ENCODE results near the gene CCDC85C. TPM values are rescaled to one million over a fixed set of nuclear protein-coding genes. Genes with fewer than 3 reads are reported as not detected.

CCDC85C gene
- total and polyA plus RNA-seq, 2 of the 8 experiments (the other 6 are each of a cell fraction or from before 2014, with no cell fraction given), result 16.8 to 35.8 TPM

DNA sequence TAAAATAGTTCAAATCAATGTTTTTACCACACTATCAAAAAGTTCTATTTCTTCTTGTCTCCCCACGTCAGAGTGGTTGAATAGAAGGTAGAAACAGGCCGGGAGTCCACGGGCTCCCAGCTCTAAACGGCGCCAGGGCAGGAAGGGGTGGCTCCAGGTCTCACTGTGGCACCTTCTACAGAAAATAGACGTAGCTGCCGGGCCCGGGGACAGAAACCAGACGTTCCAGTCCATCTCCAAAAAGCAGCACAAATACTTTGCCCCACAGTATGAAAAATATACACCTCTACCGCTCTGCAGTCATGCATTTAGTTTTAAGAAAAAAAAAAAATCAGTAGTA is 91.9 kb downstream of the CCDC85C start:
- no peak overlapping the region for H3K56ac ChIP-seq (replicated peaks; ENCODE audit: insufficient read length, low read depth, low read length)
- 93% methylated on average over 10 of the region's 10 CpGs; no CpG with 5 or more reads in 1 of the 2 experiments for WGBS, 2 experiments (ENCODE audit: extremely low coverage in 1 of 2, insufficient coverage in 1 of 2, insufficient read length in 1 of 2, insufficient replicate concordance in 2 of 2, low coverage in 1 of 2, low lambda C conversion rate in 2 of 2, missing lambda C conversion rate in 1 of 2)
- no peak for DNase-seq (ENCODE audit: low read depth in 1 of 2, low spot score in 2 of 2)
- no peak overlapping the region for H4K5ac ChIP-seq (ENCODE audit: insufficient read length, low read depth, low read length)
- TF ChIP-seq POLR2AphosphoS5 (IDR thresholded peaks at IDR 0.05; ENCODE audit: low read depth, low read length) (no peak), BCL11A (IDR thresholded peaks at IDR 0.05; ENCODE audit: low read depth in 2 of 2, low read length in 2 of 2) (no peak), CBX5 (IDR thresholded peaks at IDR 0.05; ENCODE audit: low read depth, low read length) (no peak), KDM1A (IDR thresholded peaks at IDR 0.05; ENCODE audit: borderline replicate concordance, low read length) (no peak), JUND (IDR thresholded peaks at IDR 0.05; ENCODE audit: low read length) (no peak)
- no peak overlapping the region for H2AK5ac ChIP-seq (ENCODE audit: low read depth, low read length)
- no peaks in the 10 kb centered on the region; a peak in 1 of 7 replicates for H3K27me3 ChIP-seq (replicated peaks in 1 of 4; ENCODE audit: control insufficient read depth in 3 of 4, extremely low read depth in 1 of 4, insufficient read depth in 3 of 4, low read length in 3 of 4)
- no peak overlapping the region for H4K8ac ChIP-seq (ENCODE audit: extremely low read depth, insufficient read depth, low read length)
- no peak overlapping the region for H3K4me2 ChIP-seq (ENCODE audit: insufficient read depth in 1 of 2, low read depth in 2 of 2, low read length in 2 of 2)
- ChIA-PET POLR2A (ENCODE audit: partially characterized antibody) (interaction anchor here (1.7 to 2.1 kb wide), 2 partner anchors 92 to 111 kb away, joined by 4 to 5 read pairs; partner anchors contain the start of gene CCDC85C), CTCF (ENCODE audit: partially characterized antibody) (interaction anchor here (0.7 to 2.3 kb wide), 8 partner anchors 8 to 116 kb away, joined by 3 to 17 read pairs (median 4); no protein-coding TSS in a partner anchor)
- FAIRE-seq, result no peak
- peaks cover 12 to 33% (median 18%) of the 10 kb centered on the region in 4 experiments for H3K36me3 ChIP-seq (ENCODE audit: control insufficient read depth in 2 of 4, insufficient read depth in 4 of 4, low read length in 3 of 4)
- H4K20me1 ChIP-seq (replicated peaks in 1 of 2; ENCODE audit: control insufficient read depth in 1 of 2, insufficient read depth in 2 of 2, low read length in 2 of 2), result peaks cover 2 to 7% of the 10 kb centered on the region in 2 experiments
- H3K79me2 ChIP-seq (ENCODE audit: control insufficient read depth in 1 of 2, insufficient read depth in 2 of 2, low read length in 2 of 2), result no peaks in the 10 kb centered on the region
- no peaks in the 10 kb centered on the region for H3K23me2 ChIP-seq (ENCODE audit: low read depth, low read length)
- H2BK12ac ChIP-seq (ENCODE audit: low read depth, low read length), result no peak overlapping the region
- no peak overlapping the region for H3K14ac ChIP-seq (ENCODE audit: insufficient read length)
- no peak overlapping the region for H2BK15ac ChIP-seq (ENCODE audit: low read length)
- H3K4me1 ChIP-seq (replicated peaks in 1 of 4; ENCODE audit: control insufficient read depth in 3 of 4, insufficient read depth in 4 of 4, low read length in 3 of 4), result peaks cover 0 to 9% (median 3%) of the 10 kb centered on the region in 4 experiments; a peak in 3 of 7 replicates
- no peak overlapping the region for H3K18ac ChIP-seq (ENCODE audit: extremely low read depth, low read length)
- H3K9ac ChIP-seq (replicated peaks in 1 of 4; ENCODE audit: extremely low read depth in 1 of 4, low read depth in 3 of 4, low read length in 3 of 4), result no peak overlapping the region
- H2AFZ ChIP-seq (ENCODE audit: low read length), result no peak overlapping the region
- H3K23ac ChIP-seq (ENCODE audit: insufficient read length), result no peak overlapping the region
- no peak overlapping the region for H3K27ac ChIP-seq (ENCODE audit: low read depth, low read length)
- no peak overlapping the region for H2BK20ac ChIP-seq (ENCODE audit: low read length)
- H2BK120ac ChIP-seq (replicated peaks; ENCODE audit: low read depth, low read length), result no peak overlapping the region
- H3K4ac ChIP-seq (replicated peaks; ENCODE audit: insufficient read length, low read depth, low read length), result no peak overlapping the region
- no peaks in the 10 kb centered on the region for H3K9me3 ChIP-seq (ENCODE audit: insufficient read depth in 2 of 2, low read depth in 1 of 2, low read length in 1 of 2)
- no peak overlapping the region for H2BK5ac ChIP-seq (ENCODE audit: low read depth, low read length)
- H3K4me3 ChIP-seq (ENCODE audit: extremely low read depth in 1 of 4, insufficient read depth in 2 of 4, low read depth in 3 of 4, low read length in 4 of 4), result no peak overlapping the region
- no peak overlapping the region for H4K91ac ChIP-seq (replicated peaks; ENCODE audit: insufficient read length, low read length)
- H3K79me1 ChIP-seq (ENCODE audit: low read depth, low read length), result no peaks in the 10 kb centered on the region; the same call in none of the 2 replicates

All from H1 (cell line).